ENCODE results near the gene DCHS1. TPM values are rescaled to one million over a fixed set of nuclear protein-coding genes. Genes with fewer than 3 reads are reported as not detected.

Gene DCHS1
- total and polyA plus RNA-seq, 2 of the 13 experiments (the other 11 are each of a cell fraction or from before 2014, with no cell fraction given) = under 0.01 to 0.03 TPM

GRCh38 chr11:6655020-6655789 is 404 bp downstream of the DCHS1 start:
- Histone ChIP-seq H3K4me1 (ENCODE audit: insufficient read depth, low read length) (peaks cover 12% of the 10 kb centered on the region), H3K27ac (ENCODE audit: extremely low read length, insufficient read depth, low read length) (no peak overlapping the region), H3K79me2 (ENCODE audit: insufficient read depth, low read length) (no peaks in the 10 kb centered on the region), H3K4me2 (ENCODE audit: low read depth, low read length) (peak overlapping the region; percentile 53), H3K9ac (ENCODE audit: insufficient read depth, low read depth, low read length) (no peak overlapping the region), H3K4me3 (replicated peaks in 1 of 3; ENCODE audit: insufficient read depth in 1 of 3, low read depth in 2 of 3, low read length in 3 of 3) (peak overlapping the region in 1 of 3 experiments; percentile 37; a peak in 2 of 6 replicates), H3K27me3 (ENCODE audit: control insufficient read depth in 1 of 2, insufficient read depth in 2 of 2, low read length in 2 of 2) (peaks cover 15 to 85% of the 10 kb centered on the region in 2 experiments), H3K9me3 (ENCODE audit: low read length) (no peaks in the 10 kb centered on the region), H3K36me3 (replicated peaks in 1 of 2; ENCODE audit: control insufficient read depth in 1 of 2, insufficient read depth in 2 of 2, low read length in 2 of 2) (no peaks in the 10 kb centered on the region), H2AFZ (ENCODE audit: low read length) (no peak overlapping the region), H4K20me1 (ENCODE audit: insufficient read depth, low read length) (no peaks in the 10 kb centered on the region)
- in situ Hi-C loops (cut with HindIII; ENCODE audit: extremely low pct_ligation_motif_present, low pct_unique_long_range_greater_than_20kb) = no loop called here
- ChIA-PET POLR2A (no interaction called here), CTCF (ENCODE audit: low intra/inter-chr PET ratio, low total read pairs) (no interaction called here)
- DNase-seq (ENCODE audit: low spot score) (no peak), ATAC-seq (peak; percentile 73), FAIRE-seq (no peak)
- intact Hi-C loops (cut with micrococcal nuclease; ENCODE audit: unreplicated experiment) = no loop called here
- 14% methylated on average over 8 of the region's 84 CpGs for WGBS (ENCODE audit: low lambda C conversion rate)
- no TSS peak for BruUV-seq (replicated peaks)
- TF ChIP-seq ZNF777 (CRISPR knock-in tag; IDR thresholded peaks at IDR 0.05) = peak; percentile 51
- 0 out of 2 replicates have a peak, but pooled peaks have one; percentile 42 for TF ChIP-seq SKIL (CRISPR knock-in tag; IDR thresholded peaks at IDR 0.05; ENCODE audit: borderline replicate concordance)
- TF ChIP-seq ZNF687 (CRISPR knock-in tag; IDR thresholded peaks at IDR 0.05) = peak; percentile 39
- TF ChIP-seq DZIP1 (CRISPR knock-in tag; IDR thresholded peaks at IDR 0.05) = no peak
- TF ChIP-seq MTF2 (CRISPR knock-in tag; IDR thresholded peaks at IDR 0.05; ENCODE audit: borderline replicate concordance) = peak; percentile 79; the same call in 1 of the 2 replicates
- no peak for TF ChIP-seq PTBP1 (IDR thresholded peaks at IDR 0.05; ENCODE audit: low read depth, low read length, poor library complexity, severe bottlenecking)
- TF ChIP-seq EZH2 (conservative IDR thresholded peaks at IDR 0.05; ENCODE audit: low read depth, low read length) = peak; percentile 58; the same call in 1 of the 2 replicates
